Neural progenitor cell (in vitro differentiated cells): ENCODE results near the gene BORCS8. TPM values are rescaled to one million over a fixed set of nuclear protein-coding genes. Genes with fewer than 3 reads are reported as not detected.
A peak's percentile ranks its signal among the peaks of the same experiment; 100 is the strongest.

Experiments
- DNase-seq: peaks from one replicate; pipeline ENCODE4 v3.0.0-alpha.2; 2016; ENCODE audit warnings: low spot score
- H2AFZ ChIP-seq: fragments of 200-600 bp; sonication (generic); replicated peaks from 2 replicates; pipeline ENCODE4 v1.6.1; 2016; ENCODE audit warnings: antibody characterized with exemption
- H3F3A ChIP-seq: fragments of 200-600 bp; sonication (generic); 2 replicates; pipeline ENCODE4 v1.6.1; 2016; ENCODE audit warnings: antibody characterized with exemption, low read depth
- H3K27ac ChIP-seq: fragments of 200-600 bp; sonication (generic); 2 replicates; pipeline ENCODE4 v1.5.1; 2016; ENCODE audit warnings: mild to moderate bottlenecking
- H3K27me3 ChIP-seq: fragments of 200-600 bp; sonication (generic); 2 replicates; pipeline ENCODE4 v1.6.1; 2016; ENCODE audit warnings: mild to moderate bottlenecking, moderate library complexity
- H3K36me3 ChIP-seq: fragments of 200-600 bp; sonication (generic); 2 replicates; pipeline ENCODE4 v1.5.1; 2016
- H3K4me1 ChIP-seq: fragments of 200-600 bp; sonication (generic); 2 replicates; pipeline ENCODE4 v1.6.1; 2016; ENCODE audit warnings: mixed run types
- H3K4me2 ChIP-seq: fragments of 200-600 bp; sonication (generic); 2 replicates; pipeline ENCODE4 v1.6.1; 2016
- H3K4me3 ChIP-seq: fragments of 200-600 bp; sonication (generic); 2 replicates; pipeline ENCODE4 v1.5.1; 2016
- H3K79me2 ChIP-seq: fragments of 200-600 bp; sonication (generic); 2 replicates; pipeline ENCODE4 v1.6.1; 2016; ENCODE audit warnings: low read depth
- H3K9ac ChIP-seq: fragments of 200-600 bp; sonication (generic); 2 replicates; pipeline ENCODE4 v1.6.1; 2016
- H3K9me3 ChIP-seq: fragments of 200-600 bp; sonication (generic); 2 replicates; pipeline ENCODE4 v1.5.1; 2016; ENCODE audit warnings: low read depth
- H4K20me1 ChIP-seq: fragments of 200-600 bp; sonication (generic); 2 replicates; pipeline ENCODE4 v1.6.1; 2016; ENCODE audit warnings: low read depth
- H3K27ac Mint-ChIP-seq: 3 replicates; pipeline ENCODE4 v1.8.0; 2021; ENCODE audit warnings: mixed read lengths
- H3K27me3 Mint-ChIP-seq: 2 replicates; pipeline ENCODE4 v1.8.0; 2022; ENCODE audit warnings: low read depth, mild to moderate bottlenecking, inconsistent platforms, moderate library complexity, mixed read lengths; ENCODE audit not compliant: insufficient read depth
- H3K36me3 Mint-ChIP-seq: 3 replicates; pipeline ENCODE4 v1.8.0; 2021; ENCODE audit warnings: mixed read lengths
- H3K4me1 Mint-ChIP-seq: 3 replicates; pipeline ENCODE4 v1.8.0; 2021; ENCODE audit warnings: mixed read lengths
- H3K4me3 Mint-ChIP-seq: 3 replicates; pipeline ENCODE4 v1.8.0; 2021; ENCODE audit warnings: mild to moderate bottlenecking, moderate library complexity, mixed read lengths
- H3K9me3 Mint-ChIP-seq: 3 replicates; pipeline ENCODE4 v1.8.0; 2020; ENCODE audit warnings: mixed read lengths
- EZH2 ChIP-seq: fragments of 200-600 bp; sonication (generic); IDR thresholded peaks from 2 replicates; pipeline ENCODE4 v1.6.1; 2017; ENCODE audit warnings: antibody characterized with exemption, mild to moderate bottlenecking, moderate library complexity
- EZH2phosphoT487 ChIP-seq: fragments of 200-600 bp; sonication (generic); IDR thresholded peaks from 2 replicates; pipeline ENCODE4 v1.6.1; 2017; ENCODE audit warnings: antibody characterized with exemption
- total RNA-seq: library from RNA; depleted of rRNA; stranded (reverse); fragments of >200 nt; gene quantifications from 2 replicates; pipeline ENCODE4 v1.2.3, GENCODE V29; 2015; ENCODE audit warnings: low replicate concordance
- TF ChIP-seq, protein P1 (sequence below): fragments of 200-600 bp; sonication (generic); IDR thresholded peaks from 2 replicates; pipeline ENCODE4 v1.5.1; 2017; ENCODE audit warnings: antibody characterized with exemption, mild to moderate bottlenecking

Gene BORCS8
- total RNA-seq, 1 donor from 2014 or later = 6.3 TPM

DNA sequence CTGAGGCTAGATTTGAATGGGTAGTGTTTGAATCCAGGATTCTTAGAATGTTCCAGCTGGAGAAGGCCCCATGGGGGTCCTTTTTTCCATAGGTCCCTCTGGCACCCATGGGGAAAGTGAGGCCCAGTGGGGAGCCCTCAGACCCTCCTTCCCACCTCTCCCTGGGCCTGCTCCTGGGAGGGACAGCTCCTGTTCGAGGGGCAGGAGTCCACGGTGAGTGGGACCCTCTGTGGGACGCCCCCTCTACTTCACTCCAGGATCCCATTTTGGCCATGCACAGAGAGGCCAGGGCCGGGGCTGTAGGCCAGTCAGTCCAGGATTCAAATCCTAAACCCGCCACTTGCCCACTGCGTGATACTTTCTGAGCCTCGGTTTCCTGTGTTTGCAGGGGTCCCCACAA is 29.5 kb downstream of the BORCS8 start:
- H3K9me3 Mint-ChIP-seq = no peaks in the 10 kb centered on the region
- no peaks in the 10 kb centered on the region for H3F3A ChIP-seq
- H3K9ac ChIP-seq = no peak overlapping the region
- peaks cover 6% of the 10 kb centered on the region for H3K27me3 Mint-ChIP-seq
- H3K4me1 Mint-ChIP-seq = no peaks in the 10 kb centered on the region
- H2AFZ ChIP-seq = no peak overlapping the region
- H3K36me3 Mint-ChIP-seq = no peaks in the 10 kb centered on the region
- no peaks in the 10 kb centered on the region for H3K36me3 ChIP-seq
- no peak overlapping the region for H3K4me3 Mint-ChIP-seq
- no peak for DNase-seq
- no peaks in the 10 kb centered on the region for H3K9me3 ChIP-seq
- no peak overlapping the region for H3K27ac ChIP-seq
- H4K20me1 ChIP-seq = no peaks in the 10 kb centered on the region
- no peak overlapping the region for H3K27ac Mint-ChIP-seq
- H3K4me1 ChIP-seq = no peaks in the 10 kb centered on the region
- H3K27me3 ChIP-seq = no peaks in the 10 kb centered on the region
- H3K79me2 ChIP-seq = no peaks in the 10 kb centered on the region
- no peak overlapping the region for H3K4me3 ChIP-seq
- TF ChIP-seq EZH2phosphoT487 (no peak), EZH2 (no peak)
- TF ChIP-seq, protein P1, sequence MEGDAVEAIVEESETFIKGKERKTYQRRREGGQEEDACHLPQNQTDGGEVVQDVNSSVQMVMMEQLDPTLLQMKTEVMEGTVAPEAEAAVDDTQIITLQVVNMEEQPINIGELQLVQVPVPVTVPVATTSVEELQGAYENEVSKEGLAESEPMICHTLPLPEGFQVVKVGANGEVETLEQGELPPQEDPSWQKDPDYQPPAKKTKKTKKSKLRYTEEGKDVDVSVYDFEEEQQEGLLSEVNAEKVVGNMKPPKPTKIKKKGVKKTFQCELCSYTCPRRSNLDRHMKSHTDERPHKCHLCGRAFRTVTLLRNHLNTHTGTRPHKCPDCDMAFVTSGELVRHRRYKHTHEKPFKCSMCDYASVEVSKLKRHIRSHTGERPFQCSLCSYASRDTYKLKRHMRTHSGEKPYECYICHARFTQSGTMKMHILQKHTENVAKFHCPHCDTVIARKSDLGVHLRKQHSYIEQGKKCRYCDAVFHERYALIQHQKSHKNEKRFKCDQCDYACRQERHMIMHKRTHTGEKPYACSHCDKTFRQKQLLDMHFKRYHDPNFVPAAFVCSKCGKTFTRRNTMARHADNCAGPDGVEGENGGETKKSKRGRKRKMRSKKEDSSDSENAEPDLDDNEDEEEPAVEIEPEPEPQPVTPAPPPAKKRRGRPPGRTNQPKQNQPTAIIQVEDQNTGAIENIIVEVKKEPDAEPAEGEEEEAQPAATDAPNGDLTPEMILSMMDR = no peak
- H3K4me2 ChIP-seq = no peak overlapping the region

DNA sequence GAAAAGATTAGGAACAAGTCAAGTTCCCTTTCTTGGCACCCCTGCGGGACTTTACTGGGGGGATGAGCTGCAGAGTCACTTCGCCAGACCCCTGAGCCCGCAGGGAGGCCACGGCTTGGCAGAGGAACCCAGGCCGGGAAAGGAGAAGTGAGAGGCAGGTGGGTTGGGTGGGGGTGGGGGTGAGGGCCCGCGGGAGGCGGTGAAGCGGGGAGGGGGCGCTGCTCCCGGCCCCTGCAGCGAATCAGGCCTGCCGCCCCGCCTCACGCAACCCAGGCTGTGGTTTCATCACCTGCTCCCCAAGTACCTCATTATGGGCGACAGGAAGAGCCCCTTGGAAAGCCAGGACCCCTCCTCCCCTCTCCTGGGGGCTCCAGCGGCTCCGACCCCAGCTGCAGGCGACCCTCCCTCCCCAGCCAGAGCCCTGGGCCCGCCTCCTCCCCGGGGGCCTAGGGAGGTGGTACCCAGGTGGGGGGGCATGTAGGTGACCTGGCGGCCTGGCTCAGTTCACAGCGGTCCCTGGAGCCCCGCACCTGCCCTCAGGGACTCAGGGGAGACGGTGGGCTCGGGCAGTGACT is 31.4 kb downstream of the BORCS8 start:
- Mint-ChIP-seq H3K4me3 (no peak overlapping the region), H3K4me1 (no peaks in the 10 kb centered on the region), H3K9me3 (no peaks in the 10 kb centered on the region), H3K27ac (no peak overlapping the region), H3K27me3 (peaks cover 5% of the 10 kb centered on the region), H3K36me3 (no peaks in the 10 kb centered on the region)
- Histone ChIP-seq H4K20me1 (no peaks in the 10 kb centered on the region), H3F3A (no peaks in the 10 kb centered on the region), H3K79me2 (no peaks in the 10 kb centered on the region), H2AFZ (no peak overlapping the region), H3K27ac (no peak overlapping the region), H3K36me3 (no peaks in the 10 kb centered on the region), H3K4me2 (no peak overlapping the region), H3K4me3 (no peak overlapping the region), H3K4me1 (no peaks in the 10 kb centered on the region), H3K9me3 (no peaks in the 10 kb centered on the region), H3K27me3 (no peaks in the 10 kb centered on the region), H3K9ac (no peak overlapping the region)
- DNase-seq = no peak
- TF ChIP-seq, protein P1 = no peak
- TF ChIP-seq EZH2 (no peak), EZH2phosphoT487 (no peak)

DNA sequence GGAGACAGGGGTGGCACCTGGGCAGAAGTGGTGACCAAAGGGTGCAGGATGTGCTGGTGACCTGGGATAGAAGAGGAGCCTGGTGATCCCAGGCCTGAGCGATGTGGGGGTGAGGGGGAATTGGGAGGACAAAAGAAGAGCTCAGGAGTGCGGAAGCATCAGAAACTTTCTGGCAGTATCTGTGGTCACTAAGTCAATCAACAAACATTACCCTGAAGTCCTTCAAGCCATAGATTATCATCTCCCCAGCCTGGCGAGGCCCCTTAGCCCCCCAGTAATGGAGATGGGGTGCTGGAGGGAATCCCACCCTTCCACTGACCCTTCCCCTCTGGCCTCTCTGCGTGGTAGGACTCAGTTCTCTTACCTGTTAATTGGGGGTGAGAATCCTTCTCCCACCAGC is 32.4 kb downstream of the BORCS8 start:
- H4K20me1 ChIP-seq = no peaks in the 10 kb centered on the region
- H3K27ac ChIP-seq = no peak overlapping the region
- H3K4me1 Mint-ChIP-seq = no peaks in the 10 kb centered on the region
- no peak overlapping the region for H3K27ac Mint-ChIP-seq
- no peak overlapping the region for H2AFZ ChIP-seq
- H3K9ac ChIP-seq = no peak overlapping the region
- H3K9me3 ChIP-seq = no peaks in the 10 kb centered on the region
- no peaks in the 10 kb centered on the region for H3F3A ChIP-seq
- TF ChIP-seq, protein P1 = no peak
- TF ChIP-seq EZH2 (no peak), EZH2phosphoT487 (no peak)
- H3K4me1 ChIP-seq = no peaks in the 10 kb centered on the region
- H3K36me3 ChIP-seq = no peaks in the 10 kb centered on the region
- no peak overlapping the region for H3K4me3 ChIP-seq
- H3K4me3 Mint-ChIP-seq = peak overlapping the region; percentile 30
- no peak overlapping the region for H3K4me2 ChIP-seq
- H3K79me2 ChIP-seq = no peaks in the 10 kb centered on the region
- H3K9me3 Mint-ChIP-seq = no peaks in the 10 kb centered on the region
- H3K27me3 Mint-ChIP-seq = peaks cover 5% of the 10 kb centered on the region
- no peak for DNase-seq
- H3K27me3 ChIP-seq = no peaks in the 10 kb centered on the region
- H3K36me3 Mint-ChIP-seq = no peaks in the 10 kb centered on the region
